MM.1S (cell line): ENCODE data around the gene DNAH6.

Experiments
- DNase-seq: peaks from one replicate; pipeline ENCODE4 v3.0.0-alpha.2; 2015
- H2AFZ ChIP-seq: fragments of 300-600 bp; sonication (generic); 2 replicates; pipeline ENCODE4 v1.6.0; 2016; ENCODE audit warnings: antibody characterized with exemption, low read length
- H3F3A ChIP-seq: fragments of 300-600 bp; sonication (generic); 2 replicates; pipeline ENCODE4 v1.6.1; 2016; ENCODE audit warnings: mild to moderate bottlenecking, antibody characterized with exemption, low read length, moderate library complexity, mixed read lengths; ENCODE audit not compliant: insufficient read depth
- H3K27ac ChIP-seq: fragments of 300-600 bp; sonication (generic); 2 replicates; pipeline ENCODE4 v1.5.1; 2016; ENCODE audit warnings: mild to moderate bottlenecking, low read length
- H3K27me3 ChIP-seq: fragments of 300-600 bp; sonication (generic); replicated peaks from 2 replicates; pipeline ENCODE4 v1.6.0; 2016; ENCODE audit warnings: low read length; ENCODE audit not compliant: insufficient read depth
- H3K36me3 ChIP-seq: fragments of 300-600 bp; sonication (generic); replicated peaks from 2 replicates; pipeline ENCODE4 v1.6.1; 2016; ENCODE audit warnings: mild to moderate bottlenecking, low read length, mixed read lengths; ENCODE audit not compliant: insufficient read depth
- H3K4me1 ChIP-seq: fragments of 300-600 bp; sonication (generic); 2 replicates; pipeline ENCODE4 v1.6.1; 2016; ENCODE audit warnings: low read length, mixed read lengths
- H3K4me2 ChIP-seq: fragments of 300-600 bp; sonication (generic); 2 replicates; pipeline ENCODE4 v1.6.0; 2016; ENCODE audit warnings: low read depth, low read length
- H3K4me3 ChIP-seq: fragments of 300-600 bp; sonication (generic); 2 replicates; pipeline ENCODE4 v1.5.1; 2016; ENCODE audit warnings: low read length, mixed read lengths
- H3K79me2 ChIP-seq: fragments of 300-600 bp; sonication (generic); 2 replicates; pipeline ENCODE4 v1.6.1; 2016; ENCODE audit warnings: mixed run types, low read length, mixed read lengths
- H3K9ac ChIP-seq: fragments of 300-600 bp; sonication (generic); 2 replicates; pipeline ENCODE4 v1.6.1; 2016; ENCODE audit warnings: low read length, mixed read lengths
- H3K9me2 ChIP-seq: fragments of 300-600 bp; sonication (generic); replicated peaks from 2 replicates; pipeline ENCODE4 v1.6.1; 2016; ENCODE audit warnings: mild to moderate bottlenecking, low read length, mixed read lengths; ENCODE audit not compliant: insufficient read depth
- H3K9me3 ChIP-seq: fragments of 300-600 bp; sonication (generic); replicated peaks from 2 replicates; pipeline ENCODE4 v1.6.1; 2016; ENCODE audit warnings: mild to moderate bottlenecking, low read length, mixed read lengths; ENCODE audit not compliant: insufficient read depth
- H4K20me1 ChIP-seq: fragments of 300-600 bp; sonication (generic); 2 replicates; pipeline ENCODE4 v1.6.1; 2016; ENCODE audit warnings: mild to moderate bottlenecking, low read length, moderate library complexity, mixed read lengths; ENCODE audit not compliant: insufficient read depth
- CTCF ChIP-seq: fragments of 300-600 bp; sonication (generic); IDR thresholded peaks from 2 replicates; pipeline ENCODE4 v1.5.1; 2016; ENCODE audit warnings: antibody characterized with exemption, low read length, mixed read lengths
- EZH2 ChIP-seq: fragments of 300-600 bp; sonication (generic); optimal IDR thresholded peaks from 2 replicates; pipeline ENCODE3; 2017; ENCODE audit warnings: low read depth, mild to moderate bottlenecking, antibody characterized with exemption, low read length, mixed read lengths
- EZH2phosphoT487 ChIP-seq: fragments of 300-600 bp; sonication (generic); IDR thresholded peaks from 2 replicates; pipeline ENCODE4 v1.6.1; 2018; ENCODE audit warnings: antibody characterized with exemption, low read length

DNAH6 gene

GRCh38 chr2:84478867-84479266 is 37.4 kb upstream of the DNAH6 start:
- no peak overlapping the region for H3K4me3 ChIP-seq
- H3K79me2 ChIP-seq, result no peaks in the 10 kb centered on the region
- H2AFZ ChIP-seq, result no peak overlapping the region
- no peaks in the 10 kb centered on the region for H3K9me3 ChIP-seq
- no peaks in the 10 kb centered on the region for H3F3A ChIP-seq
- no peaks in the 10 kb centered on the region for H4K20me1 ChIP-seq
- no peaks in the 10 kb centered on the region for H3K27me3 ChIP-seq
- no peak overlapping the region for H3K27ac ChIP-seq
- no peak for DNase-seq
- no peak for TF ChIP-seq EZH2
- no peak for TF ChIP-seq CTCF
- TF ChIP-seq EZH2phosphoT487, result no peak
- H3K9ac ChIP-seq, result no peak overlapping the region
- H3K9me2 ChIP-seq, result no peaks in the 10 kb centered on the region
- no peak overlapping the region for H3K4me2 ChIP-seq
- H3K36me3 ChIP-seq, result no peaks in the 10 kb centered on the region
- no peaks in the 10 kb centered on the region for H3K4me1 ChIP-seq

GRCh38 chr2:84481702-84482101 is 34.6 kb upstream of the DNAH6 start:
- no peak for DNase-seq
- no peak overlapping the region for H3K9ac ChIP-seq
- H4K20me1 ChIP-seq, result no peaks in the 10 kb centered on the region
- H3K4me3 ChIP-seq, result no peak overlapping the region
- no peak for TF ChIP-seq CTCF
- TF ChIP-seq EZH2phosphoT487, result no peak
- TF ChIP-seq EZH2, result no peak
- no peak overlapping the region for H3K27ac ChIP-seq
- H2AFZ ChIP-seq, result no peak overlapping the region
- no peaks in the 10 kb centered on the region for H3K27me3 ChIP-seq
- H3K4me1 ChIP-seq, result no peaks in the 10 kb centered on the region
- H3K4me2 ChIP-seq, result no peak overlapping the region
- H3K9me3 ChIP-seq, result no peaks in the 10 kb centered on the region
- H3K9me2 ChIP-seq, result no peaks in the 10 kb centered on the region
- no peaks in the 10 kb centered on the region for H3K36me3 ChIP-seq
- no peaks in the 10 kb centered on the region for H3K79me2 ChIP-seq
- H3F3A ChIP-seq, result no peaks in the 10 kb centered on the region

- Histone ChIP-seq H4K20me1 (no peaks in the 10 kb centered on the region), H3K27ac (no peak overlapping the region), H3K9me2 (no peaks in the 10 kb centered on the region), H3K79me2 (no peaks in the 10 kb centered on the region), H3F3A (no peaks in the 10 kb centered on the region), H3K27me3 (no peaks in the 10 kb centered on the region), H3K4me2 (no peak overlapping the region), H3K9ac (no peak overlapping the region), H3K4me3 (no peak overlapping the region), H3K9me3 (no peaks in the 10 kb centered on the region), H2AFZ (no peak overlapping the region), H3K4me1 (no peaks in the 10 kb centered on the region), H3K36me3 (no peaks in the 10 kb centered on the region)
- no peak for DNase-seq
- TF ChIP-seq CTCF (no peak), EZH2phosphoT487 (no peak)
These were observed 33.7 kb upstream of the DNAH6 start for GRCh38 chr2:84482603-84483002.
